EL (cell line): ENCODE data around the gene ASXL2.
A peak's percentile ranks its signal among the peaks of the same experiment; 100 is the strongest.
"Not testable (repeated sequence)": the region's sequence is repeated elsewhere in the genome, so short reads cannot be mapped to it uniquely, and the experiment has no call there.

Source experiments
- DNase-seq: peaks from one replicate; pipeline ENCODE4 v3.0.0-alpha.2; 2016

The ASXL2 gene

GRCh38 chr2:25831746-25832449 lies 46.4 kb downstream of the ASXL2 start:
- no peak for DNase-seq

- no peak for DNase-seq
Measured at GRCh38 chr2:25829828-25830227, 48.5 kb downstream of the ASXL2 start.

GRCh38 chr2:25829377-25829704 lies 48.9 kb downstream of the ASXL2 start:
- no peak for DNase-seq

GRCh38 chr2:25828532-25829376 lies 49.5 kb downstream of the ASXL2 start:
- DNase-seq = not testable (repeated sequence)

GRCh38 chr2:25825238-25825637 lies 53.0 kb downstream of the ASXL2 start:
- no peak for DNase-seq

GRCh38 chr2:25824718-25825117 lies 53.6 kb downstream of the ASXL2 start:
- DNase-seq = no peak

- no peak for DNase-seq
Measured at GRCh38 chr2:25824216-25824615, 54.1 kb downstream of the ASXL2 start.

- DNase-seq = no peak
Measured at GRCh38 chr2:25822190-25823117, 55.8 kb downstream of the ASXL2 start.

- DNase-seq = no peak
Measured at GRCh38 chr2:25821225-25822056, 56.8 kb downstream of the ASXL2 start.

- no peak for DNase-seq
Measured at GRCh38 chr2:25819597-25820039, 58.7 kb downstream of the ASXL2 start.

- DNase-seq = no peak
Measured at GRCh38 chr2:25817630-25818029, 60.7 kb downstream of the ASXL2 start.

GRCh38 chr2:25817006-25817405 lies 61.3 kb downstream of the ASXL2 start:
- no peak for DNase-seq

GRCh38 chr2:25816249-25816648 lies 62.0 kb downstream of the ASXL2 start:
- DNase-seq = no peak

- peak; percentile 11 for DNase-seq
Measured at GRCh38 chr2:25814681-25815080, 63.6 kb downstream of the ASXL2 start.

- DNase-seq = no peak
Measured at GRCh38 chr2:25810428-25810827, 67.9 kb downstream of the ASXL2 start.

GRCh38 chr2:25809646-25810045 lies 68.6 kb downstream of the ASXL2 start:
- no peak for DNase-seq

- DNase-seq = peak; percentile 28
Measured at GRCh38 chr2:25808006-25808383, 70.3 kb downstream of the ASXL2 start.

GRCh38 chr2:25806941-25807340 lies 71.3 kb downstream of the ASXL2 start:
- no peak for DNase-seq

- no peak for DNase-seq
Measured at GRCh38 chr2:25805987-25806386, 72.3 kb downstream of the ASXL2 start.

GRCh38 chr2:25804338-25804737 lies 73.9 kb downstream of the ASXL2 start:
- no peak for DNase-seq

- no peak for DNase-seq
Measured at GRCh38 chr2:25799301-25799700, 79.0 kb downstream of the ASXL2 start.
